Endodermal cell (in vitro differentiated cells): Measurements from ENCODE around the gene SLC5A4. TPM values are rescaled to one million over a fixed set of nuclear protein-coding genes. Genes with fewer than 3 reads are reported as not detected.

ENCODE experiments used
- DNase-seq: peaks from one replicate; pipeline ENCODE4 v3.0.0-alpha.2; 2017
- H3K27ac ChIP-seq: 2 replicates; pipeline ENCODE4 v1.5.1; 2013; ENCODE audit warnings: mild to moderate bottlenecking, low read depth, low read length, moderate library complexity
- H3K27me3 ChIP-seq: 2 replicates; pipeline ENCODE4 v1.6.1; 2013; ENCODE audit warnings: mild to moderate bottlenecking, low read length, moderate library complexity; ENCODE audit not compliant: insufficient read depth, control insufficient read depth, poor library complexity, severe bottlenecking
- H3K36me3 ChIP-seq: 2 replicates; pipeline ENCODE4 v1.7.0; 2013; ENCODE audit warnings: mild to moderate bottlenecking, low read length, moderate library complexity; ENCODE audit not compliant: control insufficient read depth, insufficient read depth
- H3K4me1 ChIP-seq: one replicate; pipeline ENCODE4 v1.7.0; 2013; ENCODE audit warnings: low read length; ENCODE audit not compliant: control insufficient read depth, insufficient read depth
- H3K4me3 ChIP-seq: 2 replicates; pipeline ENCODE4 v1.5.1; 2013; ENCODE audit warnings: mild to moderate bottlenecking, low read length, moderate library complexity
- H3K9ac ChIP-seq: 2 replicates; pipeline ENCODE4 v1.6.1; 2013; ENCODE audit warnings: mild to moderate bottlenecking, low read length, moderate library complexity; ENCODE audit not compliant: poor library complexity, severe bottlenecking; ENCODE audit errors: extremely low read depth
- H3K9me3 ChIP-seq: 2 replicates; pipeline ENCODE4 v1.6.1; 2013; ENCODE audit warnings: mild to moderate bottlenecking, low read length, moderate library complexity; ENCODE audit not compliant: control insufficient read depth
- H3K27ac Mint-ChIP-seq: 2 replicates; pipeline ENCODE4 v1.8.0; 2020; ENCODE audit warnings: mixed read lengths
- H3K27me3 Mint-ChIP-seq: 2 replicates; pipeline ENCODE4 v1.8.0; 2021; ENCODE audit warnings: mild to moderate bottlenecking, mixed read lengths; ENCODE audit not compliant: insufficient read depth
- H3K36me3 Mint-ChIP-seq: 2 replicates; pipeline ENCODE4 v1.8.0; 2020; ENCODE audit warnings: low read depth, mixed read lengths
- H3K4me1 Mint-ChIP-seq: 2 replicates; pipeline ENCODE4 v1.8.0; 2020; ENCODE audit warnings: mixed read lengths
- H3K4me3 Mint-ChIP-seq: 2 replicates; pipeline ENCODE4 v1.8.0; 2020; ENCODE audit warnings: mild to moderate bottlenecking, moderate library complexity, mixed read lengths
- H3K9me3 Mint-ChIP-seq: 2 replicates; pipeline ENCODE4 v1.8.0; 2020; ENCODE audit warnings: mild to moderate bottlenecking, mixed read lengths
- CTCF ChIP-seq: fragments of 200-600 bp; sonication (generic); conservative IDR thresholded peaks from 2 replicates; pipeline ENCODE4 v1.5.0; 2021; ENCODE audit warnings: antibody characterized with exemption, mild to moderate bottlenecking
- WGBS, 2 experiments: methylation state at CpG; one replicate each; pipeline versions ENCODE4 v1.1.5 to v1.1.7; 2013; ENCODE audit warnings: missing lambda C conversion rate in 2 of 2, mixed read lengths in 1 of 2; ENCODE audit not compliant: insufficient coverage in 1 of 2, insufficient read length in 1 of 2; 5-methylcytosine and 5-hydroxymethylcytosine counted together
- total RNA-seq, 2 donors: library from RNA; stranded (reverse); fragmentation: NEBNext Ultra II Directional in 1 of 2; extraction: Animal tissue kit (Norgen Biotek cat#: 25700) in 1 of 2; gene quantifications; 2 replicates in 1 of 2; 3 replicates in 1 of 2; pipeline ENCODE4 v1.2.1, GENCODE V29; 2021

The SLC5A4 gene
- total RNA-seq, 2 donors from 2014 or later, result not detected

GRCh38 chr22:32202539-32203180, 52.5 kb downstream of the SLC5A4 start:
- DNase-seq, result peak; percentile 85
- Histone ChIP-seq H3K4me1 (peaks cover 22% of the 10 kb centered on the region), H3K9me3 (no peaks in the 10 kb centered on the region), H3K36me3 (peaks cover 6% of the 10 kb centered on the region), H3K4me3 (peak overlapping the region; percentile 85), H3K27me3 (no peaks in the 10 kb centered on the region), H3K27ac (no peak overlapping the region), H3K9ac (peak overlapping the region; percentile 41)
- 54 to 58% methylated on average over 25 to 29 of the region's 29 CpGs for WGBS, 2 experiments
- Mint-ChIP-seq H3K36me3 (peaks cover 8% of the 10 kb centered on the region), H3K4me3 (peak overlapping the region; percentile 79), H3K27ac (peak overlapping the region; percentile 66), H3K9me3 (no peaks in the 10 kb centered on the region), H3K27me3 (peaks cover 34% of the 10 kb centered on the region), H3K4me1 (peaks cover 34% of the 10 kb centered on the region)
- peak; percentile 82 for TF ChIP-seq CTCF

- H3K4me1 Mint-ChIP-seq, result peaks cover 33% of the 10 kb centered on the region
- peaks cover under 1% of the 10 kb centered on the region for H3K36me3 ChIP-seq
- peak overlapping the region; percentile 79 for H3K4me3 Mint-ChIP-seq
- 35 to 38% methylated on average over 3 to 4 of the region's 4 CpGs for WGBS, 2 experiments
- peaks cover 20% of the 10 kb centered on the region for H3K4me1 ChIP-seq
- peak overlapping the region; percentile 66 for H3K27ac Mint-ChIP-seq
- H3K27ac ChIP-seq, result no peak overlapping the region
- no peaks in the 10 kb centered on the region for H3K27me3 ChIP-seq
- H3K36me3 Mint-ChIP-seq, result peaks cover 4% of the 10 kb centered on the region
- no peak for DNase-seq
- H3K9me3 ChIP-seq, result no peaks in the 10 kb centered on the region
- peaks cover 34% of the 10 kb centered on the region for H3K27me3 Mint-ChIP-seq
- no peak for TF ChIP-seq CTCF
- peak overlapping the region; percentile 41 for H3K9ac ChIP-seq
- peak overlapping the region; percentile 85 for H3K4me3 ChIP-seq
- no peaks in the 10 kb centered on the region for H3K9me3 Mint-ChIP-seq
These were observed 53.0 kb downstream of the SLC5A4 start for GRCh38 chr22:32202161-32202538.

GRCh38 chr22:32200752-32201151, 54.4 kb downstream of the SLC5A4 start:
- Histone ChIP-seq H3K27ac (no peak overlapping the region), H3K9ac (no peak overlapping the region), H3K9me3 (no peaks in the 10 kb centered on the region), H3K4me1 (peaks cover 17% of the 10 kb centered on the region), H3K27me3 (no peaks in the 10 kb centered on the region), H3K36me3 (no peaks in the 10 kb centered on the region), H3K4me3 (no peak overlapping the region)
- Mint-ChIP-seq H3K36me3 (peaks cover 2% of the 10 kb centered on the region), H3K9me3 (no peaks in the 10 kb centered on the region), H3K27ac (no peak overlapping the region), H3K4me3 (no peak overlapping the region), H3K4me1 (peaks cover 26% of the 10 kb centered on the region), H3K27me3 (peaks cover 34% of the 10 kb centered on the region)
- DNase-seq, result no peak
- no peak for TF ChIP-seq CTCF
- WGBS, 2 experiments, result 84 to 90% methylated on average over 2 to 10 of the region's 10 CpGs
